Myocyte (in vitro differentiated cells): Measurements from ENCODE around the gene DMBX1. TPM values are rescaled to one million over a fixed set of nuclear protein-coding genes. Genes with fewer than 3 reads are reported as not detected.

Source experiments
- total RNA-seq: library from RNA; depleted of rRNA; stranded (reverse); fragments of >200 nt; gene quantifications from 2 replicates; pipeline ENCODE4 v1.2.3, GENCODE V29; 2014

Gene DMBX1
- total RNA-seq, 1 donor from 2014 or later, result not detected

Other genes with a start within 250 kb of the DMBX1 start
- gene RAD54L, start 242.1 kb upstream of the DMBX1 start, total RNA-seq, result 0.52 and 0.59 TPM in 2 replicates
- 97.9 and 104 TPM in 2 replicates for gene LRRC41, start 186.2 kb upstream of the DMBX1 start, total RNA-seq
- gene UQCRH, start 186.1 kb upstream of the DMBX1 start, total RNA-seq, result 345 and 386 TPM in 2 replicates
- gene NSUN4, start 149.0 kb upstream of the DMBX1 start, total RNA-seq, result 11.3 and 12.3 TPM in 2 replicates
- 0.26 TPM in 1 of 2 replicates, not detected in the other for gene FAAH, start 95.5 kb upstream of the DMBX1 start, total RNA-seq
- gene KNCN, start 61.8 kb downstream of the DMBX1 start, total RNA-seq, result not detected in 2 replicates
- gene MKNK1, start 114.4 kb downstream of the DMBX1 start, total RNA-seq, result 15.2 and 15.4 TPM in 2 replicates
- 13.3 and 14.5 TPM in 2 replicates for gene MOB3C, start 127.0 kb downstream of the DMBX1 start, total RNA-seq
- gene ATPAF1, start 178.5 kb downstream of the DMBX1 start, total RNA-seq, result 55.1 and 67.9 TPM in 2 replicates
- gene TEX38, start 182.0 kb downstream of the DMBX1 start, total RNA-seq, result not detected in 2 replicates
- 50.9 and 56.8 TPM in 2 replicates for gene EFCAB14, start 229.3 kb downstream of the DMBX1 start, total RNA-seq